Stimulated activated CD8-positive, alpha-beta memory T cell treated with anti-CD3 and anti-CD28 coated beads, Interleukin-2, amount 100 ng/mL, for 48 hours (primary cell): ENCODE data around the gene CMYA5.

Experiments used
- DNase-seq, 2 donors: peaks; one replicate each; pipeline ENCODE4 v3.0.0-alpha.2; 2020; ENCODE audit warnings: low read depth in 2 of 2

Gene CMYA5

GRCh38 chr5:79793722-79794121 lies 104.1 kb downstream of the CMYA5 start:
- no peak for DNase-seq

GRCh38 chr5:79794347-79794746 lies 104.7 kb downstream of the CMYA5 start:
- DNase-seq, result no peak

- DNase-seq, result no peak
Measured at GRCh38 chr5:79795764-79796398, 106.2 kb downstream of the CMYA5 start.

- no peak for DNase-seq
Measured at GRCh38 chr5:79798893-79799590, 109.4 kb downstream of the CMYA5 start.

- DNase-seq, result no peak
Measured at GRCh38 chr5:79800979-79801827, 111.6 kb downstream of the CMYA5 start.

GRCh38 chr5:79802406-79802805 lies 112.8 kb downstream of the CMYA5 start:
- no peak for DNase-seq

GRCh38 chr5:79803007-79803406 lies 113.4 kb downstream of the CMYA5 start:
- DNase-seq, result no peak

GRCh38 chr5:79806741-79807140 lies 117.1 kb downstream of the CMYA5 start:
- no peak for DNase-seq

GRCh38 chr5:79809743-79810142 lies 120.1 kb downstream of the CMYA5 start:
- no peak for DNase-seq

GRCh38 chr5:79811081-79811480 lies 121.4 kb downstream of the CMYA5 start:
- DNase-seq, result no peak

- no peak for DNase-seq
Measured at GRCh38 chr5:79811904-79812303, 122.3 kb downstream of the CMYA5 start.

GRCh38 chr5:79814699-79815098 lies 125.1 kb downstream of the CMYA5 start:
- no peak for DNase-seq

- DNase-seq, result no peak
Measured at GRCh38 chr5:79816014-79816413, 126.4 kb downstream of the CMYA5 start.

- no peak for DNase-seq
Measured at GRCh38 chr5:79820648-79821047, 131.0 kb downstream of the CMYA5 start.

GRCh38 chr5:79824444-79824843 lies 134.8 kb downstream of the CMYA5 start:
- no peak for DNase-seq

- no peak for DNase-seq
Measured at GRCh38 chr5:79825802-79826201, 136.2 kb downstream of the CMYA5 start.

- no peak for DNase-seq
Measured at GRCh38 chr5:79827159-79827629, 137.6 kb downstream of the CMYA5 start.

- no peak for DNase-seq
Measured at GRCh38 chr5:79829260-79829659, 139.6 kb downstream of the CMYA5 start.

GRCh38 chr5:79831381-79832309 lies 142.0 kb downstream of the CMYA5 start:
- DNase-seq, result no peak

- no peak for DNase-seq
Measured at GRCh38 chr5:79832911-79833310, 143.3 kb downstream of the CMYA5 start.

- no peak for DNase-seq
Measured at GRCh38 chr5:79834098-79834753, 144.6 kb downstream of the CMYA5 start.
